Stimulated activated naive B cell treated with anti-CD40 and anti-IgM and Interleukin-4, amounts not matched to agents 10 μg/mL and 1 μg/mL and 100 μg/mL, for 72 hours (primary cell): ENCODE measurements around the gene DNM1L.
"Not testable (repeated sequence)": the region's sequence is repeated elsewhere in the genome, so short reads cannot be mapped to it uniquely, and the experiment has no call there.

ENCODE experiments used
- ATAC-seq, 2 donors: fragments of 150-1000 bp; cut with Tn5 transposase; replicated peaks; 2 replicates each; pipeline ENCODE4 v1.10.0; 2021; ENCODE audit warnings: moderate library complexity in 1 of 2
- DNase-seq: peaks from one replicate; pipeline ENCODE4 v3.0.0; 2021
- H3K27ac Mint-ChIP-seq: one replicate; pipeline ENCODE4 v1.8.0; 2022; ENCODE audit warnings: mild to moderate bottlenecking, mixed read lengths
- H3K27me3 Mint-ChIP-seq, 2 donors: one replicate each; pipeline ENCODE4 v1.8.0; 2022; ENCODE audit warnings: mixed read lengths in 2 of 2
- H3K36me3 Mint-ChIP-seq, 2 donors: one replicate each; pipeline ENCODE4 v1.8.0; 2022; ENCODE audit warnings: mixed read lengths in 2 of 2, mild to moderate bottlenecking in 1 of 2
- H3K4me1 Mint-ChIP-seq, 2 donors: one replicate each; pipeline ENCODE4 v1.8.0; 2022; ENCODE audit warnings: mixed read lengths in 2 of 2, mild to moderate bottlenecking in 1 of 2
- H3K4me3 Mint-ChIP-seq, 2 donors: one replicate each; pipeline ENCODE4 v1.8.0; 2022; ENCODE audit warnings: mild to moderate bottlenecking in 2 of 2, mixed read lengths in 2 of 2, moderate library complexity in 1 of 2
- H3K9me3 Mint-ChIP-seq, 2 donors: one replicate each; pipeline ENCODE4 v1.8.0; 2022; ENCODE audit warnings: mixed read lengths in 2 of 2, mild to moderate bottlenecking in 1 of 2

Gene DNM1L

GRCh38 chr12:32708926-32709325, 29.8 kb downstream of the DNM1L start:
- ATAC-seq, result no peak
- peaks cover 12 to 33% of the 10 kb centered on the region in 2 donors for H3K36me3 Mint-ChIP-seq
- no peak overlapping the region for H3K4me3 Mint-ChIP-seq
- H3K9me3 Mint-ChIP-seq, result no peaks in the 10 kb centered on the region
- no peak overlapping the region for H3K27ac Mint-ChIP-seq
- no peaks in the 10 kb centered on the region for H3K27me3 Mint-ChIP-seq
- H3K4me1 Mint-ChIP-seq, result no peaks in the 10 kb centered on the region
- no peak for DNase-seq

GRCh38 chr12:32714772-32715171, 35.7 kb downstream of the DNM1L start:
- no peaks in the 10 kb centered on the region for H3K27me3 Mint-ChIP-seq
- H3K36me3 Mint-ChIP-seq, result peaks cover 11 to 23% of the 10 kb centered on the region in 2 donors
- ATAC-seq, result no peak
- H3K4me3 Mint-ChIP-seq, result no peak overlapping the region
- H3K4me1 Mint-ChIP-seq, result no peaks in the 10 kb centered on the region
- no peak overlapping the region for H3K27ac Mint-ChIP-seq
- no peak for DNase-seq
- H3K9me3 Mint-ChIP-seq, result no peaks in the 10 kb centered on the region

- peaks cover 7 to 9% of the 10 kb centered on the region in 2 donors for H3K36me3 Mint-ChIP-seq
- no peaks in the 10 kb centered on the region for H3K27me3 Mint-ChIP-seq
- H3K27ac Mint-ChIP-seq, result no peak overlapping the region
- ATAC-seq, result no peak
- no peak for DNase-seq
- no peaks in the 10 kb centered on the region for H3K9me3 Mint-ChIP-seq
- H3K4me3 Mint-ChIP-seq, result no peak overlapping the region
- no peaks in the 10 kb centered on the region for H3K4me1 Mint-ChIP-seq
These were observed 39.8 kb downstream of the DNM1L start for GRCh38 chr12:32718926-32719325.

GRCh38 chr12:32725308-32725707, 46.2 kb downstream of the DNM1L start:
- H3K4me3 Mint-ChIP-seq, DNase-seq, H3K27ac Mint-ChIP-seq, ATAC-seq, H3K27me3 Mint-ChIP-seq, H3K9me3 Mint-ChIP-seq, H3K4me1 Mint-ChIP-seq: not testable (repeated sequence)
- peaks cover 21 to 38% of the 10 kb centered on the region in 2 donors for H3K36me3 Mint-ChIP-seq

GRCh38 chr12:32726286-32726685, 47.2 kb downstream of the DNM1L start:
- no peak for DNase-seq
- Mint-ChIP-seq H3K4me3 (no peak overlapping the region), H3K27me3 (no peaks in the 10 kb centered on the region), H3K27ac (peak overlapping the region; percentile 57), H3K36me3 (peaks cover 21 to 39% of the 10 kb centered on the region in 2 donors), H3K9me3 (no peaks in the 10 kb centered on the region), H3K4me1 (peaks cover 0 to 3% of the 10 kb centered on the region in 2 donors)
- ATAC-seq, result no peak

GRCh38 chr12:32727237-32727636, 48.1 kb downstream of the DNM1L start:
- peaks cover 23 to 41% of the 10 kb centered on the region in 2 donors for H3K36me3 Mint-ChIP-seq
- DNase-seq (no peak), ATAC-seq (no peak)
- H3K27me3 Mint-ChIP-seq, result no peaks in the 10 kb centered on the region
- no peak overlapping the region for H3K4me3 Mint-ChIP-seq
- no peak overlapping the region for H3K27ac Mint-ChIP-seq
- no peaks in the 10 kb centered on the region for H3K9me3 Mint-ChIP-seq
- H3K4me1 Mint-ChIP-seq, result peaks cover 0 to 3% of the 10 kb centered on the region in 2 donors

- Mint-ChIP-seq H3K27ac (no peak overlapping the region), H3K4me1 (peaks cover 0 to 1% of the 10 kb centered on the region in 2 donors), H3K36me3 (peaks cover 23 to 31% of the 10 kb centered on the region in 2 donors), H3K27me3 (no peaks in the 10 kb centered on the region), H3K4me3 (no peak overlapping the region), H3K9me3 (no peaks in the 10 kb centered on the region)
- no peak for DNase-seq
- ATAC-seq, result no peak
These were observed 55.9 kb downstream of the DNM1L start for GRCh38 chr12:32734952-32735351.

- Mint-ChIP-seq H3K9me3 (no peaks in the 10 kb centered on the region), H3K4me1 (peaks cover 0 to 1% of the 10 kb centered on the region in 2 donors), H3K27me3 (no peaks in the 10 kb centered on the region), H3K27ac (no peak overlapping the region), H3K36me3 (peaks cover 23 to 26% of the 10 kb centered on the region in 2 donors), H3K4me3 (no peak overlapping the region)
- ATAC-seq, result no peak
- DNase-seq, result no peak
These were observed 57.3 kb downstream of the DNM1L start for GRCh38 chr12:32736445-32736844.

GRCh38 chr12:32737715-32738114, 58.6 kb downstream of the DNM1L start:
- peaks cover 20 to 27% of the 10 kb centered on the region in 2 donors for H3K36me3 Mint-ChIP-seq
- DNase-seq, result no peak
- peaks cover 0 to 1% of the 10 kb centered on the region in 2 donors for H3K4me1 Mint-ChIP-seq
- no peaks in the 10 kb centered on the region for H3K9me3 Mint-ChIP-seq
- no peak overlapping the region for H3K4me3 Mint-ChIP-seq
- no peak overlapping the region for H3K27ac Mint-ChIP-seq
- ATAC-seq, result no peak
- H3K27me3 Mint-ChIP-seq, result no peaks in the 10 kb centered on the region

- Mint-ChIP-seq H3K4me1 (peaks cover 0 to 1% of the 10 kb centered on the region in 2 donors), H3K27ac (no peak overlapping the region), H3K9me3 (no peaks in the 10 kb centered on the region), H3K36me3 (peaks cover 16 to 30% of the 10 kb centered on the region in 2 donors), H3K27me3 (no peaks in the 10 kb centered on the region), H3K4me3 (no peak overlapping the region)
- no peak for DNase-seq
- no peak for ATAC-seq
These were observed 60.2 kb downstream of the DNM1L start for GRCh38 chr12:32739279-32739678.

GRCh38 chr12:32742133-32742532, 63.0 kb downstream of the DNM1L start:
- Mint-ChIP-seq H3K27me3 (no peaks in the 10 kb centered on the region), H3K4me1 (peaks cover 0 to 1% of the 10 kb centered on the region in 2 donors), H3K36me3 (peaks cover 20 to 29% of the 10 kb centered on the region in 2 donors), H3K27ac (no peak overlapping the region), H3K9me3 (no peaks in the 10 kb centered on the region), H3K4me3 (no peak overlapping the region)
- DNase-seq (no peak), ATAC-seq (no peak)

- H3K4me3 Mint-ChIP-seq, result no peak overlapping the region
- H3K27me3 Mint-ChIP-seq, result no peaks in the 10 kb centered on the region
- peaks cover 27 to 33% of the 10 kb centered on the region in 2 donors for H3K36me3 Mint-ChIP-seq
- ATAC-seq (no peak), DNase-seq (no peak)
- H3K9me3 Mint-ChIP-seq, result no peaks in the 10 kb centered on the region
- H3K4me1 Mint-ChIP-seq, result peaks cover 0 to 1% of the 10 kb centered on the region in 2 donors
- H3K27ac Mint-ChIP-seq, result no peak overlapping the region
These were observed 64.2 kb downstream of the DNM1L start for GRCh38 chr12:32743264-32743663.

GRCh38 chr12:32753605-32754004, 74.5 kb downstream of the DNM1L start:
- Mint-ChIP-seq H3K27ac (peak overlapping the region; percentile 96), H3K36me3 (peaks cover 2 to 6% of the 10 kb centered on the region in 2 donors), H3K27me3 (no peaks in the 10 kb centered on the region), H3K9me3 (no peaks in the 10 kb centered on the region), H3K4me1 (peaks cover 3 to 17% of the 10 kb centered on the region in 2 donors), H3K4me3 (peak overlapping the region in 1 of 2 donors; percentile 92)
- no peak for ATAC-seq
- DNase-seq, result no peak

- Mint-ChIP-seq H3K36me3 (peaks cover 2 to 6% of the 10 kb centered on the region in 2 donors), H3K27me3 (no peaks in the 10 kb centered on the region), H3K9me3 (no peaks in the 10 kb centered on the region), H3K4me3 (peak overlapping the region; percentile 88 to 92), H3K27ac (peak overlapping the region; percentile 96), H3K4me1 (peaks cover 3 to 17% of the 10 kb centered on the region in 2 donors)
- DNase-seq (no peak), ATAC-seq (no peak)
These were observed 75.0 kb downstream of the DNM1L start for GRCh38 chr12:32754111-32754510.

- no peaks in the 10 kb centered on the region for H3K9me3 Mint-ChIP-seq
- DNase-seq, result peak; percentile 79
These were observed 76.1 kb downstream of the DNM1L start for GRCh38 chr12:32755051-32755653.

More at GRCh38 chr12:32755051-32755653, 76.1 kb downstream of the DNM1L start:
- H3K4me1 Mint-ChIP-seq, result peaks cover 3 to 17% of the 10 kb centered on the region in 2 donors
- H3K4me3 Mint-ChIP-seq, result peak overlapping the region; percentile 88 to 92
- H3K27ac Mint-ChIP-seq, result peak overlapping the region; percentile 96
- ATAC-seq, result peak; percentile 73 to 74
- peaks cover 2 to 4% of the 10 kb centered on the region in 2 donors for H3K36me3 Mint-ChIP-seq
- no peaks in the 10 kb centered on the region for H3K27me3 Mint-ChIP-seq
